SW480 (cell line): ENCODE data around the gene CLCN5.

Experiments
- DNase-seq: peaks from one replicate; pipeline ENCODE4 v3.0.0-alpha.2; 2016; ENCODE audit warnings: low spot score

CLCN5 gene

DNA sequence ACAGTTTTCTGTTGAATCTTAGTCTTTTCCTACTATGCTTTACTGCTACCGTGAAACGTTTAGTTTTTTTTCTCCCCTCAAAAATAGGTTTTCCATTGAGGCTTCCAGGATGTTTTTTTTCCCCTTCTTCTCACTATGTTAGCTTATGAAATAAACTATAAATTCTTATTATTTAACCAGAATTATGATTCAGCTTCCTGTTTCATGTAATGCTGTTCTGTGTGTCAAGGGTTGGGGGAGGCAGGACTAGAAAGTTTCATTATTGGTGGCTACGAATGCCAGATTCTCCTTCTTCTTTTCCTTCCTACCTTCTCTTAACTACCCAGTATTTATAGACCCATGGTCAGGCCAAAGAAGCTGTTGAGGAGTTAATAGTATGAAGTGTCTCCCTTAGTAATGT is 11.8 kb downstream of the CLCN5 start:
- DNase-seq: no peak

DNA sequence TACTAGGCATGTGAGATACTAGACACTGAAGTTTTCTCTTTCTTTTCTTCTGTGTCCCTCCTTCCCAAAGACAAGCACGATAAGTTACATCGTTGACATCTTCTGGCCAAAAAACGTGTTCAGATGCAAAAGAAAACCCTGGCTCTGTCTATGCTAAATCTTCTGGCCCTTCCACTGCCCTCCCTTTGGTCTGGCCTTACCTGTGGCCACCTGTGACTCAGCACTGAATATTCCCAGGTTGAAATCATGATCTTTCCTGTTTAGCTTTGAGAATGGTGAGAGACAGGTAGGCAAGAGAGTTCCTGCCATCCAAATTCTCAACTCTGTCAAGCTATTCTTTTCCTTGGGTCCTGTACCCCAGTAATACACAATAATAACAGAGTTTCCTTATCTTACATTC is 12.3 kb downstream of the CLCN5 start:
- no peak for DNase-seq

DNA sequence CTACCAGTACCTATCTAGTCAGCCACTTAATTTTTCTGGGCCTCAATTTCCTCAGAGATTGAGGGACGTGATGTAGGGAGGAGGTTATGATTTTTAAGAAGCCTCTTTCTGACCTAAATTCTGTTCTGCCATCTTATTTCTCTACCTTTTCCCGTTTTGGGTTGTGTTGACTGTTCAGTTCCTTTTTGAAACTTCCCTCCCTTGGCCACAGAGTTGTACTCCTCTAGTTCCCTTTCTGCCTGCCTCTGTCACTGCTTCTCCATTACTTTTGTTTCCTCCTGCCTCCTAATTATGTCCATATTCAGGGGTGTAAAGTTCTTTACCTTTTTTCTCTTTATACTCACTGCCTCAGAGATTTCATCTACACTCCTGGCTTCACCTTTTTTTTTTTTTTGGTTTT is 25.4 kb downstream of the CLCN5 start:
- DNase-seq: no peak

DNA sequence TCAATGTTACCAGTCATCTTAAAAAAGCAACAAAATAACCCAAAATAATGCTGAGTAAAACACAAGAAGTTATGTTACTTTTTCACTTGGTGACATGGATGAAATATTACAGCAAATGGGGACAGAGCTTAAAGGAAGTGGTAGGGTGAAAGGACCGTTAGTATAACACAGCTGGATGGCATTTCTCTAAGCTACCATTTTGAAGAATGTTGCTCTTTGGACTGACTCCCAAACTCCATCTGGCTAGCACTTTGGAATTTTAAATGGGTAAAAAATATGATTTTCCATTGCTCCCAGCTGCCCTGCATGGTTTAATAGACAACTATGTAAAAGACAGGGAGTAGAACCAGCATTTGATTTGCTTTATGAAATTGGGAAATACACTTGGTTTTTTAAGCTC is 27.6 kb downstream of the CLCN5 start:
- no peak for DNase-seq

DNA sequence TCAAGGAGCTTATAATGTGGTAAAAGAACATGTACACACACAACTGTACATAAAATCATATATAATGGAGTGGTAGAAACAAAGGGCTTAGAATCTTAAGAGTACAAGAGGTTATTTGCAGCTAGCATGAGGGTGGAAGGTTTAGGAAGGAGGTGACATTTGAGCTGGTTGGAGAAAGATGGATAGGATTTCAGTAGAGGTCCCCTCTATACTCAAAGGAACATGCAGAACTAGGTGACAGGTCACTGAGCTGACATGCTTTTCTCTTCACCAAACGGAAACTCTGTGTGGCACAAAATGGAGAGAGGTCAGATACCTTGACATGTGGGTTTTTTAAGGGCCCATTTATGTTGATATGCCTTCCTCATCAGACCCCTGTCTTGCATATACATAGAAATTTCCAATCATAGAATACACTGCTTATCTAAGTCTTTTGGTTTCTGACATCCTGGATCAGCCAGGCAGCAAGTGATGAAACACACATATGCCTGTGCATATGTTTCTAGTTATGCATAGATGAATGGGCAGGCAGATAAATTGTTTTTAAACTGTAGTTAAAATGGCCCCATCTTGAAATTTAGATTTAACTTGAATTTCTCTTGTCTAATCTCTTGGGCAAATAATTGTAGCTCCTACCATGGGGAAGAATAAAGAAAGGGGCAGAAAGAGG is 29.3 kb downstream of the CLCN5 start:
- DNase-seq: no peak

DNA sequence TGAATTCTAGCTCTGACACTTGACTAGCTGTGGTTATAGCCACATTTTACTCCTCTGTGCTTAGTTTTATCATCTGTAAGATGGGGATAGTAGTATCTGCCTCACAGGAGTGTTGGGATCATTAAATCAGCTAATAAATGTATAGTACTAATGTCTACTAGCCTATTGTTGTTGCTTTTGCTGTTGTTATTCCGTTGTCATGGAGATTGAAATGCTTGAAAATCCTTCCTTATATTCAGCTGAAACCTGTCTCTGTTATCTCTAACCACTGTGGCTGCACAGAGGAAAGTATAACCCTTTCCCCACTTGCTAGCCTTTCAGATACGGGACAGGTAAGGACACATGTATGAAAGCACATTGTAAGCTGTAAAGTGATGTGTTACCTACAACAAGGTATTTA is 33.9 kb downstream of the CLCN5 start:
- no peak for DNase-seq

DNA sequence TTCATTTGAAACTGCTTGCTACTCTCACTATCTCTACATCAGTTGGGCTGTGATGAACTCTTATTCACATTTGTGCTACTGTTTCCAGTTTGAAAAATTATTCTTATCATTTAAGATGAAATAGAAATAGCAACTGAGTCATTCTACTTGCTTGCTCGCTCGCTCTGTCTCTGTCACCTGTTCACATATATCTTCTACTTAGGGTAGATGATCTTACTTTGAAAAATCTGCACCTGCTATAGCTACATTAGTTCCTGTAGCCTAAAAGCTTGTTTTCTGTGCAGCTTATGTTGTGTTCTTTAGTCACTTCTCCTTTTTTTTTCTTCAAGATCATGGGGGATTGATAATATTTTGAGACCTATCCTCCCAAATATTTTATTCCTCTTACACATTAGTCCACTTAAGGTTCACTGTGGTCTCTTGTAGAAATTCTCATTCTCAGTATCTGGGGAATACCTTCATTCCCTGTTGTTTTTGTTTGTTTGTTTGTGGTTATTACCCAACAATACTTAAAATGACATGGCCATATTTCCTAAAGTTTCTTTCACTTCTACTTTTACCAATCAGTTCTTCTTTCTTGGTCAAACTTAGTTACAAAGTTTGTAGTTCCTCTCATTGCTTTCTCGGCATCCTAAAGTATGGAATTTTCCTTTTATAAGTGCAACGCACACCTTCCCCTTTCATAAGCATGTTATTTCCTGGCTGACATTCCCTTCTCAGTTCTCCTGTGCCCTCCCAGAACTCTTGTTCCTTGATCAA is 36.5 kb downstream of the CLCN5 start:
- DNase-seq: no peak

DNA sequence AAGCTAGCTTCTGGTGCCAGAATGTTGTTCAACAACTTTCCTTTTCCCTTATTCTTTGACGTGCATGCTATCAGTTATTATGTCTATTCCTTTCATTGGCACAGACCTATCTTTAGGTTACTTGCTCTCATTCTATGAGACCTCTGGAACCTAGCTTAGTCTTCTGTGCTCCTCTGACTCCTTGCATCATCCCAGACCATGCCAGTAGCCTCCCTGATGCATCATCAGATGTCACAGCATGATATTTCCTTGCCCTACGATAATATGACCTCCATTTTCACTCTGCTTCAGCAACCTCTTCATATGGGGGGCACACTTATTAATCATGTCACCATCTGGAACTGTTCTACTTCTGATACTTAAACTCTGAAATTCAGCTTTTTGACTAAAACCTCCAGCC is 37.2 kb downstream of the CLCN5 start:
- DNase-seq: no peak

DNA sequence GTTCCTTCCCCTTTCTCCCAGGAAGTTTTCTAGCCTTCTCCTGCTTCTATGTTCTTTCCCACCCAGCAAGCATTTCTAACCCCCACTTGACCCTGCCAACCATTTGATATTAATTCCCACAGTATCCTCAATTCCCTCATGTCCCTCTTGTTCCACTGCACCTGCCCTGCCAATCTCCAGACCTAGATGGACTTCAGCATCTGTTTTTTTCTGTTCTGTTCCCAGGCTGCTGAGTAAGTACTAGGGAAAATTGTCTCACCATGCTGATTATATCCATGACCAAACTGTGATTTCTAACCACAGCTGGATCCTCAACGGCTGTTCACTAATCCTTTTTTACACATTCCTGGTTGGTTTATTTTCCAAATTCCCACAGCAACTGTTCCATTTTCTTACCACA is 37.7 kb downstream of the CLCN5 start:
- no peak for DNase-seq

DNA sequence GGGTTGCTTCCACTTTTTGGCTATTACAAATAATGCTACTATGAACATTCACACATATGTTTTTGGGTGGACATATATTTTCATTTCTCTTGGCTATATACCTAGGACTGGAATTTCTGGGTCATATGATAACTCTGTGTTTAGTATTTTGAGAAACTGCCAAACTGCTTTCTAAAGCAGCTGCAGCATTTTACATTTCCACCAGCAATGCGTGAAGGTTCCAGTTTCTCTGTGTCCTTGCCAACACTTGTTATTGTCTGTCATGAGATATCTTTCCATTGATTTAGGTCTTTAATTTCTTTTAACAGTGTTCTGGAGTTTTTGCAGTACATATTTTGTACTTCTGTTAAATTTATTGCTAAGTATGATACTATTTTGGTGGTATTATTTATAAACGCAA is 48.3 kb downstream of the CLCN5 start:
- DNase-seq: no peak

DNA sequence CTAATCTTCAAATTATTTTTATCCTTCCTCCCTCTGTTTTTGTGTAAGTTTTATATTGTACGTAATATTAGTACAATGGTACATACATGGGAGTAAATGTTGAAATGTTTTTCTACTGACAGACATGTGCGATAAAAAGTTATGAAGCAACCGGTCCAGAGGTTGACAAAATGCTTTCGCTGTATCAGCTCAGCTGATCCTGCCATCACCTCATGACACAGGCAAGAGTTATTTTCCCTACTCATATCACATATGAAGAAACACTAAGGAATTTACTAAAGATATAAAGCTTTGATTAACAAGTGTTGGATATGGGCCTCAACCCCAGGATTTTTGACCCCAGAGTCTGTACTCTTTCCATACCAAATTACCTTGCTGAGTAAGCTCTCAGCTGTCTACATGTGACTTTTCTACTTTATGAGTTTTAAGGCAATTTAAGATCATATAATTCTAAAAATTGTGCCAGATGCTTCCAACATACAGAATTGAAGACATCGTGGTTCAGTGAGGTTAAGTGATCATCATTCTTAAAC is 50.0 kb downstream of the CLCN5 start:
- no peak for DNase-seq

DNA sequence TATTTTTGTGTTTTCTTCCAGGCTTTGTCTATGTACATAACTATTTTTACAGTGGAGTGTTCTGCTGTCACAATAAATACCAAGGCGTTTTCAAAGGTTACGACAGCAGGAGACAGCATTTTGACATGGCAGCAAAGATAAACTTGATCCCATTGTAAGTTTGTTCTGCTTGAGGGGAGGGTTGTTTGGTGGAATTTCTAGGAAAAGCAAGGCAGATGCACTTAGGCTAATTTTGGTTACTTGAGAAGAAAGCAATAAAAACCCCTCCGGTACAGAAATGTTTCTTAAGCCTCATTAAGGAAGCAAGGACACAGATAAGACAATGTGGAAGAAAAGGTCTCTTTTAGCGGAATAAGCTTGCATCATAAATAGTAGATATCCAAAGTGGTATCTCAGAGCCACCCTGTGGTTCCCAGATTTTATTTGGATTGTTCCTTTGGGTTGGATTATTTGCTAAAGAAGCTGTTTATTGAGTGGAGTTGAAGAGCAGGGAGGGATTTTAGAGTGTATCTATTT is 54.3 kb downstream of the CLCN5 start:
- no peak for DNase-seq

DNA sequence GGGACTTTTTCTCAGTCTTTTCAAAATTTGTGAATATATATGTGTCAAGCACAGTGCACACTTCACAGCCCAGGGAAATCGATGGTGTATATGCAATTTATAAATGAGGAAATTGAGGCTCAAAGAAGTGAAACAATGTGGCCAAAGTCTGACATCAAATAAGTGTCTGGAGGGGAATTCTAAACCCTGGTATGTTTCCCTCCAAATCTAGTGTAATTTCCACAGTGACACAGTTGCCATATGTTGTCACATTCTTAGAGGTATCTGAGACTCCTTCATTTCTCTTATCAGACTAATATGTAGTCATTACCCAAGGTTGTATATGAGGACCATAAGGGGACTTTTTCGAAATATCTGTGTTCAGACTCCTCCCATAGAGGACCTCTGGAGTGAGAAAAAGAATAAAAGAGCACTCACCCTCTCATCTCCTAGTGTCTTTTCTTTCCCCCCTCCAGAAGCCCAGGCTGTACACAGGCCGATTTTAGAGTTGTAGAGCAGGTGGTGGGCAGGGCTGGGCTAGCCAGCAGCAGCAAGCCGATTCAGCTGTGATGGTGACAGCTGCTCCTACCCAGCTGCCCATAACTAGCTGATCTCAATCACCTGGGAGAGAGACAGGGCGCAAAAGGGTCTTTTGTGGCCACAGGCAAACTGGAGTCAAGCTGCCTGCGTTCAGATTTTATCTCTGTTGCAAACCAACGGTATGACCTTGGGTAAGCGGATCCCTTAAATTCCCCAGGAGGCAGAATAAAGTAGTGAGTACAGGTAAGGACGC is 55.1 kb downstream of the CLCN5 start:
- no peak for DNase-seq

DNA sequence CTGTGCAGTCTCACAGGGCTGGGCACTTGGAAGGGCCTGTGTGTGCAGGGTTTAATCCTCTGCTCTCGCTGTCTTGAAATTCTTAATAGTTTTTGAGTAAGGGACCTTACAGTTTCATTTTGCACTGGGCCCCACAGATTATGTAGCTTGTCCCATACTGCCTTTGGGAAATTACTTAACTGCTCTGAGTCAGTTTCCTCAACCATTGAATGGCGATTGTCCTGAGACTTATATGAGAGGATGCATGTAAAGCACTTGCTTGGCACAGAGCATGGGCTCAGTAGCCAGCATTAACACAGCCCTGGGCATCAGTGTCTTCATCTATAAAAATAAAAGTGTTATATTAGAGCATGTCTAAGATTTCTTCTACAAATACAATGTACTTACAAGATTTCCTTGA is 55.8 kb downstream of the CLCN5 start:
- no peak for DNase-seq

DNA sequence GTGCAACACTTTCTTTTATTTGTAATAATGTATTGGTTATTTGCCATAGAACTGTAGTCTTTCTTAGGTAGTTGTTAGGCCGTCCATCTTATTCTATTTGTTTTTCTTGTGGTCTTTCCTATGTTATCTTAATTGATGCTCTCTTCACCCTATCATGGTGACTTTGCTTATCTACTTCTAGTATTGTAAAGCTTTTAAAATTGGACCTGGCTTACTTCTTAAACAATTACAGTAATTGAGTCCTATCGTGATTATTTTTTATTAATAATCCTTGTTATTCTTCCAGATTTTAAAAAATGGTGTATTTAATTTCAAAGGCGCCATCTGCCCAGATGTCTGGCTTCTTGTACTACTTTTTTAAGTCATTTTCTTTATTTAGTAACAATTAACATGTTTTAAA is 63.7 kb downstream of the CLCN5 start:
- no peak for DNase-seq

DNA sequence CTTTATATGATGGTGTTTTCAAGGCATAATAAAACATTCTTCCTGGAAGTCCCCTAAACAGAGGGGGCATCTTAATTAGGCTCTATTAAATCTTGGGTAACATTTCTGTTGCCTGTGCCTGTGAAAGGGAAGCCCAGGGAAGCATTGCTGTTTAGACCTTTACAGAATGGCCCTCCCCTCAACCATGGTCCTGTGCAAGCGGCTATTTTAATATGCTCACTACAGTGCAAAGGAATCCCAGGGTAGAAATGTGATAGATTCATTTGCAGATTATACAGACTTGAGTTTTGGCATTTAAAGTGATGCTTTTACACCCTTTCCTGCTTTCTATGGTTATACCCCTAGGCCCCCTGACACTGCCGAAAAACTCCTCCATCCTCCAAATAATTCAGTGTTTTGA is 65.3 kb downstream of the CLCN5 start:
- DNase-seq: no peak

DNA sequence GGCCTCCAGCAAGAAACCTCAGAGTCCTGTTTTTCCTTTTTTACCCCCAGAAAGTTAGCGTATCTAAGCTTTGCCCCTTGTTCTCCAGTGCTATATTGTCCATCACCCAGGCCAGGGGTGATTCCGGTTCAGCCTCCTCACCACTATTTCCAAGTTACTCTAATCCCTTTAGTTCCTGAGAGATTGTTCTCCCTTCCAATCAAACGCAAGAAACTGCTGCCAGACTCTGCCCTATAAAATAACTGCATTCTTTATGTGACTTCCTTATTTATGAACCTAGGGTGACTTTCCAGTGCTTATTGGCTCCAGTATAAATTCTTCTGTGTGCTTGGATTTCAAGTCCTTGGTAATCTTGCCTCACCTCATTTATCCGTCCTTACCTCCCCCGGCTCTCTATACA is 65.7 kb downstream of the CLCN5 start:
- no peak for DNase-seq

DNA sequence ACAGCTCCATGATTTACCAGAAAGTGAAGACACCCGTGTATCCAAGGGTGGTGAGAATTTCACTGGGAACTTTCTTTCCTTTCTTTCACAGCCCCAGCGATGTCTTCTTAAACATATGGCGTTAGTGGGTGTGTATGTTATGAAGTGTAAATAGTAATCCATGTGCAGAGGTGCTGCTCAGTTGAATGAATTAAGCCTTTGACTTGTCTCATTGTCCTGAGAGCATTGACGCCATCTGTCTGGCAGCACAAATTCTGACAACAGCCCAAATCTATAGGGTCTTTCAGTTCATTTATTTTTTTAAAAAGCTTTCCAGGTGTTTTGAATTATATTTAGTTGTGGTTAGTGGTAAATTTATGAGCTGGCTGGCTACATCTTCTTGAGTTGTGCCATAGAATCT is 69.4 kb downstream of the CLCN5 start:
- DNase-seq: no peak

DNA sequence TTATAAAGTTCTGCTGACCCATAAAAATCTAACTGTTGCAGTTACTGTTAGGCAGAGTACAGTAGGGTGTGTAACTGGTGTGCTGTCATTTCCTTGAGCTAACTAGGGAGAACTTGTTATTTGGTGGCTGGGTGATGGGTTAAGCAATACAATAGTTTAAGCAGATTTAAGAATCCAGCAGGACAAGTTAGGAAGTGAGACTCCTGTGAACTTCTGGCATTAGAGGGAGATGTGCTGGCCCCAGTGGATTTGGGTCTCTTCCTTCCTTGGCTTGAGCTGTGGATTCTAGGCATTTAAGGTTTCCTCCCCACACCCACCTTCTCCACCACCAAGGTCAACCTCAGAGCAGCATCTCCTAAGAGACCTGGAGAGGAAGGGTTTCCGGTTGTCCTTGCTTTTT is 70.5 kb downstream of the CLCN5 start:
- no peak for DNase-seq

DNA sequence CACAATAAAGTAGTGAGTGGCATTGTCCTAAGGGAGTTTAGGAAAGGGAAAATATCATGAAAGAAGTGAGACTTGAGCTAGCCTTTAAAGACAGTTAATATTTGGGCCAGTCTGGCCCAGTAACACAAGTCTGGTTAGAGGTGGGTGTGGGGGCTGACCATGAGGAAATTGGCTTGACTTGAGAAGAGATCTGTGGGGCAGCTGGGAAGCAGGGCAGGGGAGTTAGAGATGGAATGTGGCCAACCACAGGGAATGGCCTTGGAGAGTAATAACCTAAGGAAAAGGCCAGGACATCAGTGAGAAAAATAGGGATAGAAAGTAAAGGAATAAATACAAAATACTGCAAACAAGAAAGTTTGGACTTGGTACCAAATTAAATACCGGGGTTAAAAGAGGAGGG is 71.3 kb downstream of the CLCN5 start:
- DNase-seq: no peak

DNA sequence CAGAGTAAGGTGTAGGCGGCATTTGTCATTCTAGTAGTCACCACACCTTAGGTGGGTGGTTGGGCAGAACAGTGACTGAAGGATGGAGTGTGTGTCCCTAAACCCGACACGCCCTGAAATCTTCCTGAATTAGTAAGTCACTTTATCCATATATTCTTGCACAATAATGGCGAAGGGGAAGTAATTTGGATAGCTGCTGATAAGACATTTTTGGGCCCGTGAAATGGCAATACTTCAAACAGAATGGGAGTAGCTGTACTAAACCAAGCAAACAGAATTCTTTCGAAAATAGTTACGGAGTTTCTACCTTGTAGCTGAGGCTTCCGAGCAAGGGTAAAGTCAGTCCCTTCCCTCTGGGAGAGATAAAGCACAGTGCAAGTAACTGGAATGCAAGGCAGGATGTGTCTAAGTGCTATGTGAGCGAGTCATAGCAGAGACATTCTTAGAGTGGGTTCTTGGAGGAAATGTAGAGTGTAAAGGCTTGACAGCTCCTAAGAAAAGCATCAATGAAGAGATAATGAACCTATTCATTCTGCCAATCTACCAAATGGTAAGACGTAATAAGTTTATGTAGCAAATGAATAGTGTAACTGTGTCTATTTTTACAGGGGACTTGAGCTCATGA is 72.8 kb downstream of the CLCN5 start:
- DNase-seq: peak; percentile 41

DNA sequence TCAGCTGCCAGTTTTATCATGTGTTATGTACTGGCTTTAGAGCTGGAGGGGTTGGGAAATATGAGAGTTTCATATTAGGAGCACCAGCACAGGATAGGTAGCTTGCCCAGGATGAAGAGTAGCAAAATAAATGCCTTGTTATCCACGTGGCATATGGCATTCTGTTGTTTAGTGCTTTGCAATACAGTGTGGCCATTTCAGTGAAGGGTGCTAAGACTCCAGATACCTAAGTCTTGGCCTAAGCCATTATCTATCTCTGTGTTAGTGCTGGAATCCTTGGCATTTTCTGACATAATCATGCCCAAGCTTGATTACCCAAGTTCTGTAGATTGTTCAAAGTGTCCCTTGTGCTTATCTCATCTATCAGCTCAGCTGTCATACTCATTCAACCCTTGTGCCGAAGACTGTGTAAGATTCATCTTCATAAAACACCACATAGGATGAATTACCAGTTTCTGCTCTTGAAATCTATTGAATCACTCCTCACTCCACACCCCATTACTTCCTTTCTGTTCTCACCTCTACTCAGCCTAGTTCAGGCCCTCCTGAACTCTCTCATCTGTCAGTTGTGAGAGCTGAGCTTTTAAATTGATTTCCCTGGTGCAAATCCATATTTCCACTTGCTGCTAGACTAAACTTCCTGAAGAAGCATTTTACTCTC is 73.5 kb downstream of the CLCN5 start:
- no peak for DNase-seq
